HG03097 (cell line): ENCODE measurements around the gene TBC1D25.

Source experiments
- ATAC-seq: cut with Tn5 transposase; IDR thresholded peaks from one replicate; pipeline ENCODE4 v1.9.1; 2021; ENCODE audit not compliant: unreplicated experiment, low FRiP score

The TBC1D25 gene

GRCh38 chrX:48539345-48540027, at the start of gene TBC1D25:
Gene TBC1D25 (plus strand): TSS chrX:48539714. CDS start chrX:48539798, 84 bp downstream.
- peak; percentile 60 for ATAC-seq

DNA sequence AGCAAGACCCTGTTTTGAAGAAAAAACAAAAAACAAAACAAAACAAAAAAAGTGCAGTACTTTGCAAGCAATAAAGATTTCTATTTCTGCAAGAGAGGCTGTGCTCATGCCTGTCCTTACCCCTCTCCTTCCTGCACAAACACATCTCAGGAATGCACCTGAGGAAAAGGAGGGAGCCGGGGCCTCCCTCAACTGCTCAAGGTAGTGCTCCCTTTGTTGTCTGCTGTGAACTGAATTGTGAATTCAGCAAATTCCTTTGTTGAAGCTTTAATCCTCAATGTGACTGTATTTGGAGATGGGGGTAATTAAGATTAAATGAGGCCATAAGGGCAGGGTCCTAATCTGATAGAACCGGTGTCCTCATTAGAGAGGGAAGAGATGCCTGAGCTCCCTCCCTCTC, 49.6 kb upstream of the TBC1D25 start:
- ATAC-seq = no peak

- no peak for ATAC-seq
Observed at GRCh38 chrX:48490661-48491060, 48.9 kb upstream of the TBC1D25 start.

DNA sequence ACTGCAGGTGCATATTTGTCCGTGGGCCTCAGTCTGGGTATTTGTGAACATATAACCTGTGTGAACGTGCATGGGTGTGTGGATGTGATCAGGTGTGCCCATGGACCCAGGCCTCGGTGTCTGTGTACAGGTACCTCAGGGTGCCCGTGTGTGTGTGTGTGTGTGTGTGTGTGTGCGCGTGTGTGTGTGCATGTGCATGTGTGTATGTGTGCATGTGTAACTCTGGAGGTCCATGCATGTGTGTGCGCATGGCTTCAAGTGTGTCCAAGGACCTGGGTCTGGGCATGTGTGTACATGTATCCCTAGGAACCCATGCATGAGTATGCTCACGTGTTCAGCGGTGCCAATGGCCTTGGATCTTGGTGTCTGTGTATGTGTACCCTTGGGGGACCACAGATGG, 47.7 kb upstream of the TBC1D25 start:
- ATAC-seq = no peak

- ATAC-seq = no peak
Observed at GRCh38 chrX:48492293-48492910, 47.1 kb upstream of the TBC1D25 start.

- no peak for ATAC-seq
Observed at GRCh38 chrX:48493890-48494364, 45.6 kb upstream of the TBC1D25 start.

GRCh38 chrX:48496660-48497059, 42.9 kb upstream of the TBC1D25 start:
- ATAC-seq = no peak

GRCh38 chrX:48497871-48498270, 41.6 kb upstream of the TBC1D25 start:
- no peak for ATAC-seq

DNA sequence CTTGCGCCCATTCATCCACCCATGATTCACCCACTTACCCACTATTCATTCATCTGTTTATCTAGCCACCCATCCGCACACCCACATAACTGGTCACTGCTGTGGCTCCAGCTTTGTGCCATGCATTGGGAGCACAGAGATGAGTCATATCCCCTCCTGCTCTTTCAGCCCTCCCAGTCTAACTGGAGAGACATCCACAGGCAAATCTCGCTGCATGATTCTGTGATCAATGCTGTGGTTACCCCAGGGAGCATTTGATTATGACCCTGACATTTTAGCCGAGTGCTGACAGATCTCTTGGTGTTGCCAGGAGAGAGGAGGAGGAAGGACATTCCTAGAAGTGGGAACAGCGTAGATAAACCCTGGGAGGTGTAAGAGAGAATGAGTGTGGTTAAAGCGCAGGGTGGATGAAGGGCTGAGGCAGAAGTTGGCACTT, 41.1 kb upstream of the TBC1D25 start:
- no peak for ATAC-seq

- ATAC-seq = no peak
Observed at GRCh38 chrX:48504261-48504660, 35.3 kb upstream of the TBC1D25 start.

DNA sequence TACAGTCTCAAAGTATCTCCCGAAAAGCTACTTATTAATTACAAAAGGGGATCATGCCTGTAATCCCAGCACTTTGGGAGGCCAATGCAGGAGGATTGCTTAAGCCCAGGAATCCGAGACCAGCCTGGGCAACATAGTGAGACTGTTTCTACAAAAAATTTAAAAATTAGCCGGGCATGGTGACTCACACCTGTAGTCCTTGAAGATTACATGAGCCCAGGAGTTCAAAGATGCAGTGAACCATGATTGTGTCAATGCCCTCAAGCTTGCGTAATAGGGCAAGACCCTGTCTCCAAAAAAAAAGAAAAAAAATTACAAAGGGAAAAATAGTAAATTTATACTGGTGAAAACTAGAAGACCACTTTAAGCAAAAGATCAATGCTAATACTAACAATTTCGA, 34.0 kb upstream of the TBC1D25 start:
- no peak for ATAC-seq

- no peak for ATAC-seq
Observed at GRCh38 chrX:48507246-48507645, 32.3 kb upstream of the TBC1D25 start.

GRCh38 chrX:48508400-48509244, 30.9 kb upstream of the TBC1D25 start, which contains the start of gene PORCN:
Gene PORCN (plus strand): TSS chrX:48508992. CDS start chrX:48509821, 829 bp downstream.
- ATAC-seq = peak; percentile 56

DNA sequence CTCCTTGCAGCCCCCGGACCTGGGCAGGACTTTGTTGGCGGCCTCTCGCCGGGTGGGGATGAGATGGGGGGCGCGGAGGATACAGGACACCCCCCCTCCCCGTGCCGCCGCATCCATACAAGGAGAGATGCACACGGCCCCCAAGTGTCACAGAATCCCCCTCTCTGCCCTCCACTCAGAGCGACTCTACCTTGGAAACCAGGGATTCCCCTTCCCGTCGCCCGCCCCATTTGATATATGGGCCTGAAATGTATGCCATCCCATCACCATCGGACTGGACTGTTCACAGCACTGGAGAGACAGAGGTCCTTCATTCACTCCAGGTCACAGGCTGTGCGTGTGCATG, 30.3 kb upstream of the TBC1D25 start:
- ATAC-seq = no peak

DNA sequence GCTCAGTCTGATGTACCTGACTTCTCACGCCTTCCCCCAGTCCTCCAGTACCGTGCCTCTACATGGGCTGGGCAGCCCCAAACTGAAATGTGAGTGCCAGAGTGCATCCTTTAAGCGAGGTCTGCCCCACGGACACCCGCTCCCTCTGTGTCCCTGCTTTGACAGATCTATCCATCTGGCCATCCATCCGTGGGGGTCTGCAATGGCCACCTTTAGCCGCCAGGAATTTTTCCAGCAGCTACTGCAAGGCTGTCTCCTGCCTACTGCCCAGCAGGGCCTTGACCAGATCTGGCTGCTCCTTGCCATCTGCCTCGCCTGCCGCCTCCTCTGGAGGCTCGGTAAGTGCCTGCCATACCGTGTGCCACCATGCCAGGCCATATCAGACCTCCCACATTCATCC, 29.9 kb upstream of the TBC1D25 start:
- no peak for ATAC-seq

- ATAC-seq = no peak
Observed at GRCh38 chrX:48511560-48511959, 28.0 kb upstream of the TBC1D25 start.

DNA sequence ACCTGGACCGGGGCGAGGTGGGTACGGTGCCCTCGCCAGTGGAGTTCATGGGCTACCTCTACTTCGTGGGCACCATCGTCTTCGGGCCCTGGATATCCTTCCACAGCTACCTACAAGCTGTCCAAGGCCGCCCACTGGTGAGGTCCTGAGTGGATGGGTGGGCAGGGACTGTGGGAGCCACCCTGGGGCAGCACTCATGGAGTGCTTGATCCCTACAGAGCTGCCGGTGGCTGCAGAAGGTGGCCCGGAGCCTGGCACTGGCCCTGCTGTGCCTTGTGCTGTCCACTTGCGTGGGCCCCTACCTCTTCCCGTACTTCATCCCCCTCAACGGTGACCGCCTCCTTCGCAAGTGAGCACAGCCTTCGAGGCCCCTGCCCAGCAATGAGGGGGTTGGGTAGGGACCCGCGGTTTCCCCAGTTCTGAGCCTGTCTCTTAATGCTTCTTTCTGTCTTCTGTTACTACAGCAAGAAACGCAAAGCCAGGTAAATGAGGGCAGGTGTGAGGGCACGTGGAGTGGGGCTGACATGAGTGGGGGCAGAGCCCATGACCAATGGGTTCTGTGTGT, 27.1 kb upstream of the TBC1D25 start:
- ATAC-seq = no peak

DNA sequence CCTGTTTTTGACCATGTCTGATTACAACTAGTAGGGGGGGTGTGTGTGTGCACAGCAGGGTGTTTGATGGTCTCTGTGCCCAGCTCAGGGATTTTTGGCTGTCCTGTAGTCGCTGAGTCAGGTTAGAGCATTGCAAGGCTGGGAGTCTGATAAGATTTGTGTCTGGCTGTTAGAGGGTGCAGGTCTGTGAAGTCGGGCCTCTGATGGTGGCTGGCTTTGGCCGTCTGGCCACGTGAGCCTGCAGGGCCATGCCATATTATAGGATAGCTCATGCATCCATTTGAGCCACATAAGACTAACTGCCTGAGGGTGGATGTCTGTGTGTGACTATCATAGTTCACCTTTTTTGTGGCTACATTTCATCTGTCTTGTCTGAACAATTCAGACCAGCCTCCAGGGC, 25.8 kb upstream of the TBC1D25 start:
- ATAC-seq = no peak

DNA sequence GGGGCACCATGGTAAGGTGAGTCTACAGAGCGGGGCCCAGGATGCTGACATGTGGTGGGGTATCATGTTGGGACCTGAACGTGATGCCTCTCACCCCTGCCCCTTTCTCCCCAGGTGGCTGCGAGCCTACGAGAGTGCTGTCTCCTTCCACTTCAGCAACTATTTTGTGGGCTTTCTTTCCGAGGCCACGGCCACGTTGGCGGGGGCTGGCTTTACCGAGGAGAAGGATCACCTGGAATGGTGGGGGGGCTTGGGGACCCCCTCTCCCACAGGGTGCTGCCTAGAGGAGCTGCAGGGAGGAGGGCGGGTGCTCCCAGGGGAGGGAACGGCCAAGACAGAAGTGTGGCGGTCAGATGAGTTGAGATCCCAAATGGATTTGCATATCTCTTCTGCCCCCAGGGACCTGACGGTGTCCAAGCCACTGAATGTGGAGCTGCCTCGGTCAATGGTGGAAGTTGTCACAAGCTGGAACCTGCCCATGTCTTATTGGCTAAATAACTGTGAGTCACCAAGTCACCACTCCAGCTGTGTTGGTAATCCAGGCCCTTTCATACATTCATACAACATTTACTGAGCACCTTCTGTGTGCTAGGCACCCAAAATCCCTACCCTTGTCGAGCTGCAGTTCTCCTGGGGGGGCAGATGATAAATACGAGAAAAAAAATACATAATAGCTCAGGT, 25.2 kb upstream of the TBC1D25 start:
- ATAC-seq = no peak

GRCh38 chrX:48514868-48515460, 24.6 kb upstream of the TBC1D25 start:
- no peak for ATAC-seq
